GM23338 (cell line): ENCODE results near the gene RPL34. TPM values are rescaled to one million over a fixed set of nuclear protein-coding genes. Genes with fewer than 3 reads are reported as not detected.

ENCODE experiments used
- ATAC-seq: fragments of 200-7000 bp; cut with Tn5 transposase; 3 replicates; pipeline ENCODE4 v1.9.1; 2020
- DNase-seq: peaks from one replicate; pipeline ENCODE4 v3.0.0-alpha.2; 2015; ENCODE audit warnings: low spot score
- H2AFZ ChIP-seq: fragments of 200-600 bp; sonication (generic); 2 replicates; pipeline ENCODE4 v1.8.0; 2016; ENCODE audit warnings: antibody characterized with exemption, mild to moderate bottlenecking, moderate library complexity
- H3F3A ChIP-seq: fragments of 200-600 bp; sonication (generic); replicated peaks from 2 replicates; pipeline ENCODE4 v1.8.0; 2017; ENCODE audit warnings: antibody characterized with exemption, mixed run types, low read depth
- H3K27ac ChIP-seq: fragments of 200-600 bp; sonication (generic); 2 replicates; pipeline ENCODE4 v1.6.1; 2016; ENCODE audit warnings: low read depth
- H3K27me3 ChIP-seq: fragments of 200-600 bp; sonication (generic); 2 replicates; pipeline ENCODE4 v1.8.0; 2016; ENCODE audit warnings: mild to moderate bottlenecking, mixed run types, moderate library complexity; ENCODE audit not compliant: insufficient read depth
- H3K36me3 ChIP-seq: fragments of 200-600 bp; sonication (generic); 2 replicates; pipeline ENCODE4 v1.8.0; 2016; ENCODE audit warnings: mild to moderate bottlenecking; ENCODE audit not compliant: insufficient read depth
- H3K4me1 ChIP-seq: fragments of 200-600 bp; sonication (generic); 2 replicates; pipeline ENCODE4 v1.8.0; 2016; ENCODE audit warnings: mild to moderate bottlenecking, moderate library complexity; ENCODE audit not compliant: insufficient read depth
- H3K4me2 ChIP-seq: fragments of 200-600 bp; sonication (generic); 2 replicates; pipeline ENCODE4 v1.7.1; 2017; ENCODE audit warnings: mixed run types
- H3K4me3 ChIP-seq: fragments of 200-600 bp; sonication (generic); 2 replicates; pipeline ENCODE4 v1.6.1; 2016; ENCODE audit warnings: mixed run types
- H3K79me2 ChIP-seq: fragments of 200-600 bp; sonication (generic); replicated peaks from 2 replicates; pipeline ENCODE4 v1.8.0; 2017; ENCODE audit warnings: mild to moderate bottlenecking; ENCODE audit not compliant: insufficient read depth
- H3K9me2 ChIP-seq: fragments of 200-600 bp; sonication (generic); 2 replicates; pipeline ENCODE4 v1.8.0; 2017; ENCODE audit not compliant: insufficient read depth
- H4K20me1 ChIP-seq: fragments of 200-600 bp; sonication (generic); replicated peaks from 2 replicates; pipeline ENCODE4 v1.8.0; 2017; ENCODE audit warnings: mild to moderate bottlenecking; ENCODE audit not compliant: insufficient read depth
- H3K27ac Mint-ChIP-seq: 2 replicates; pipeline ENCODE4 v1.8.0; 2020; ENCODE audit warnings: inconsistent platforms, mild to moderate bottlenecking, moderate library complexity, mixed read lengths
- H3K27me3 Mint-ChIP-seq: 3 replicates; pipeline ENCODE4 v1.8.0; 2022; ENCODE audit warnings: low read depth, mild to moderate bottlenecking, moderate library complexity, mixed read lengths, inconsistent platforms; ENCODE audit not compliant: insufficient read depth, poor library complexity
- H3K36me3 Mint-ChIP-seq: 3 replicates; pipeline ENCODE4 v1.8.0; 2021; ENCODE audit warnings: low read depth, mild to moderate bottlenecking, inconsistent platforms, moderate library complexity, mixed read lengths
- H3K4me1 Mint-ChIP-seq: 3 replicates; pipeline ENCODE4 v1.8.0; 2020; ENCODE audit warnings: mild to moderate bottlenecking, inconsistent platforms, mixed read lengths
- H3K4me3 Mint-ChIP-seq: 3 replicates; pipeline ENCODE4 v1.8.0; 2021; ENCODE audit warnings: moderate library complexity, mild to moderate bottlenecking, inconsistent platforms, mixed read lengths
- H3K9me3 Mint-ChIP-seq: 3 replicates; pipeline ENCODE4 v1.8.0; 2020; ENCODE audit warnings: moderate library complexity, mild to moderate bottlenecking, inconsistent platforms, mixed read lengths
- CREB1 ChIP-seq: fragments of 250-450 bp; sonication (Bioruptor Pico); IDR thresholded peaks from 2 replicates; pipeline ENCODE4 v1.5.0; 2020; ENCODE audit warnings: low read depth, mild to moderate bottlenecking, moderate library complexity
- EZH2 ChIP-seq: fragments of 200-600 bp; sonication (generic); IDR thresholded peaks from one replicate; pipeline ENCODE4 v1.8.0; 2017; ENCODE audit warnings: antibody characterized with exemption, mild to moderate bottlenecking, low read depth; ENCODE audit not compliant: unreplicated experiment
- EZH2phosphoT487 ChIP-seq: fragments of 200-600 bp; sonication (generic); IDR thresholded peaks from one replicate; pipeline ENCODE4 v1.8.1; 2018; ENCODE audit warnings: antibody characterized with exemption; ENCODE audit not compliant: unreplicated experiment
- JUNB ChIP-seq: IDR thresholded peaks from one replicate; pipeline ENCODE4 v1.6.1; 2016; ENCODE audit warnings: antibody characterized with exemption; ENCODE audit not compliant: unreplicated experiment
- NANOG ChIP-seq: IDR thresholded peaks from 2 replicates; pipeline ENCODE4 v1.6.1; 2016; ENCODE audit warnings: antibody characterized with exemption, borderline replicate concordance
- POLR2AphosphoS5 ChIP-seq: IDR thresholded peaks from 2 replicates; pipeline ENCODE4 v1.6.1; 2016; ENCODE audit warnings: antibody characterized with exemption, low read depth
- REST ChIP-seq: IDR thresholded peaks from one replicate; pipeline ENCODE4 v1.6.1; 2018; ENCODE audit warnings: antibody characterized with exemption; ENCODE audit not compliant: unreplicated experiment
- STAT1 ChIP-seq: IDR thresholded peaks from one replicate; pipeline ENCODE4 v1.6.1; 2016; ENCODE audit warnings: antibody characterized with exemption; ENCODE audit not compliant: unreplicated experiment
- ZNF114 ChIP-seq: fragments of 250-450 bp; sonication (Bioruptor Pico); IDR thresholded peaks from 2 replicates; pipeline ENCODE4 v1.5.0; 2020; ENCODE audit warnings: mild to moderate bottlenecking, moderate library complexity
- ZNF331 ChIP-seq: fragments of 250-450 bp; sonication (Bioruptor Pico); IDR thresholded peaks from 2 replicates; pipeline ENCODE4 v1.5.0; 2020; ENCODE audit warnings: low read depth, mild to moderate bottlenecking, moderate library complexity
- polyA plus RNA-seq: library from polyadenylated mRNA; unstranded; fragments of >200 nt; fragmentation: Nextera tagmentation; extraction: Ambion mirVana; gene quantifications from 2 replicates; pipeline ENCODE4 v1.2.1, GENCODE V29; 2016
- total RNA-seq: library from RNA; depleted of rRNA; stranded (reverse); fragments of >200 nt; shearing (Covaris generic); gene quantifications from 2 replicates; pipeline ENCODE4 v1.2.3, GENCODE V29; 2014
- TF ChIP-seq, protein P1 (sequence below): IDR thresholded peaks from 2 replicates; pipeline ENCODE4 v1.6.1; 2016; ENCODE audit warnings: antibody characterized with exemption
- TF ChIP-seq, protein P2 (sequence below), 2 experiments: fragments of 200-600 bp in 1 of 2; sonication (generic) in 1 of 2; conservative IDR thresholded peaks; 2 replicates each; pipeline versions ENCODE4 v1.5.1 to v1.6.1; 2016 to 2017; ENCODE audit warnings: antibody characterized with exemption in 2 of 2, low read depth in 2 of 2, mild to moderate bottlenecking in 2 of 2, moderate library complexity in 1 of 2

Gene RPL34
- total and polyA plus RNA-seq, 2 experiments from 2014 or later = 785 to 2,566 TPM

DNA sequence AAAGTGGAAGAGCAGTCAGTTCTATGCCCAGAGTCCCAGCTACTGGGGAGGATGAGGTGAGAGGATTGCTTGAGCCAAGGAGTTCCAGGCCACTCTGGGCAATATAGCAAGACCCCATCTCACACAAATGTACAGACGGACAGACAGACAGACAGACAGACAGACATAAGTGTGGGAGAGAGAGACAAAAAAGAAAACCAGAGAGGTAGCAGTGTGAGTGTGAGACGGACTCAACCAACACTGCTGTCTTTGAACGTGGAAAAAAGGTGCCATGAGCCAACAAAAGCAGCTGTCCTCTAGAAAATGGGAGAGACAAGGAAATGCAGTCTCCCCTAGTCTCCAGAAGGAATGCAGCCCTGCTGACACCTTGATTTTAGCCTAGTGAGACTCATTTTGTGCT lies 18.2 kb upstream of the RPL34 start:
- Mint-ChIP-seq H3K36me3 (no peaks in the 10 kb centered on the region; the same call in 2 of the 3 replicates), H3K9me3 (peaks cover 7% of the 10 kb centered on the region; the same call in 1 of the 3 replicates), H3K27ac (no peak overlapping the region; the same call in 1 of the 2 replicates), H3K4me3 (no peak overlapping the region), H3K27me3 (peaks cover 2% of the 10 kb centered on the region), H3K4me1 (no peaks in the 10 kb centered on the region; the same call in 2 of the 3 replicates)
- no peak overlapping the region for H3K4me2 ChIP-seq
- ATAC-seq (no peak), DNase-seq (no peak)
- no peak overlapping the region for H3K4me3 ChIP-seq
- H3K9me2 ChIP-seq = 0 out of 2 replicates have a peak, but pooled peaks cover 2% of the 10 kb centered on the region
- H3K27ac ChIP-seq = no peak overlapping the region
- H3K79me2 ChIP-seq = no peaks in the 10 kb centered on the region
- no peaks in the 10 kb centered on the region for H4K20me1 ChIP-seq
- no peak overlapping the region for H2AFZ ChIP-seq
- no peaks in the 10 kb centered on the region for H3K4me1 ChIP-seq
- H3K27me3 ChIP-seq = no peaks in the 10 kb centered on the region
- TF ChIP-seq POLR2AphosphoS5 = no peak
- TF ChIP-seq ZNF331 (CRISPR knock-in tag) = no peak
- no peak for TF ChIP-seq JUNB
- no peak for TF ChIP-seq ZNF114 (CRISPR knock-in tag)
- no peak for TF ChIP-seq EZH2
- no peak for TF ChIP-seq STAT1
- TF ChIP-seq, protein P1, sequence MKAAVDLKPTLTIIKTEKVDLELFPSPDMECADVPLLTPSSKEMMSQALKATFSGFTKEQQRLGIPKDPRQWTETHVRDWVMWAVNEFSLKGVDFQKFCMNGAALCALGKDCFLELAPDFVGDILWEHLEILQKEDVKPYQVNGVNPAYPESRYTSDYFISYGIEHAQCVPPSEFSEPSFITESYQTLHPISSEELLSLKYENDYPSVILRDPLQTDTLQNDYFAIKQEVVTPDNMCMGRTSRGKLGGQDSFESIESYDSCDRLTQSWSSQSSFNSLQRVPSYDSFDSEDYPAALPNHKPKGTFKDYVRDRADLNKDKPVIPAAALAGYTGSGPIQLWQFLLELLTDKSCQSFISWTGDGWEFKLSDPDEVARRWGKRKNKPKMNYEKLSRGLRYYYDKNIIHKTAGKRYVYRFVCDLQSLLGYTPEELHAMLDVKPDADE = no peak
- TF ChIP-seq REST = no peak
- TF ChIP-seq, protein P2, sequence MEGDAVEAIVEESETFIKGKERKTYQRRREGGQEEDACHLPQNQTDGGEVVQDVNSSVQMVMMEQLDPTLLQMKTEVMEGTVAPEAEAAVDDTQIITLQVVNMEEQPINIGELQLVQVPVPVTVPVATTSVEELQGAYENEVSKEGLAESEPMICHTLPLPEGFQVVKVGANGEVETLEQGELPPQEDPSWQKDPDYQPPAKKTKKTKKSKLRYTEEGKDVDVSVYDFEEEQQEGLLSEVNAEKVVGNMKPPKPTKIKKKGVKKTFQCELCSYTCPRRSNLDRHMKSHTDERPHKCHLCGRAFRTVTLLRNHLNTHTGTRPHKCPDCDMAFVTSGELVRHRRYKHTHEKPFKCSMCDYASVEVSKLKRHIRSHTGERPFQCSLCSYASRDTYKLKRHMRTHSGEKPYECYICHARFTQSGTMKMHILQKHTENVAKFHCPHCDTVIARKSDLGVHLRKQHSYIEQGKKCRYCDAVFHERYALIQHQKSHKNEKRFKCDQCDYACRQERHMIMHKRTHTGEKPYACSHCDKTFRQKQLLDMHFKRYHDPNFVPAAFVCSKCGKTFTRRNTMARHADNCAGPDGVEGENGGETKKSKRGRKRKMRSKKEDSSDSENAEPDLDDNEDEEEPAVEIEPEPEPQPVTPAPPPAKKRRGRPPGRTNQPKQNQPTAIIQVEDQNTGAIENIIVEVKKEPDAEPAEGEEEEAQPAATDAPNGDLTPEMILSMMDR (conservative IDR thresholded peaks at IDR 0.05; ENCODE audit: low read depth in 2 of 2) = no peak
- TF ChIP-seq CREB1 (CRISPR knock-in tag) = no peak
- TF ChIP-seq NANOG = no peak
- TF ChIP-seq EZH2phosphoT487 = no peak
- H3F3A ChIP-seq = no peaks in the 10 kb centered on the region
- H3K36me3 ChIP-seq = no peaks in the 10 kb centered on the region
